ENCODE data around the gene ZNRF1. TPM values are rescaled to one million over a fixed set of nuclear protein-coding genes. Genes with fewer than 3 reads are reported as not detected.

The ZNRF1 gene
- total RNA-seq, 1 donor from 2014 or later = 66.1 TPM

DNA sequence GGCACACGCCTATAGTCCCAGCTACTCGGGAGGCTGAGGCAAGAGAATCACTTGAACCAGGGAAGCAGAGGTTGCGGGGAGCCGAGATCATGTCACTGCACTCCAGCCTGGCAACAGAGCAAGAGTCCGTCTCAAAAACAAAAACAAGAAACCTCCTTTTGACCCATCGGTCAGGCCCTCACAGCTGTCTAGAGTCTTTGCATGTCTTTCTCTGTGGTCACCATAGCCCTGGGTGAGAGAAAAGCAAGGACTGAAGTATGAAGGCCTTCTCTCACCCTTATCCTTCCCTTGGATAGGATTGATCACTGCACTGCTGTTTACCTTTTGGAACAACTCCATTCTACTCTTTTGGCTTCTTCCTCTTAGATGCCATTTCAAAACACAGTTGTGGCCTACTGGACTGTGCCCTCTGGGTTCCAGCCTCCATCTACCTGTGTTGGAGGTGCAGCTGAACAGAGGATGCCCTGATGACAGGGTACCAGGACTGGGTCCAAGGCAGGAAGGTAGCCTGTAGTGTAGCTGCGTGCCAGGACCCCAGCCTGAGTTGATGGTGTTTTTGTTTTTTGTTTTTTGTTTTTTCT, 80.6 kb downstream of the ZNRF1 start:
- Mint-ChIP-seq H3K36me3 (ENCODE audit: insufficient read depth) (peaks cover 4% of the 10 kb centered on the region), H3K27me3 (no peaks in the 10 kb centered on the region), H3K27ac (no peak overlapping the region), H3K4me3 (ENCODE audit: low read depth) (no peak overlapping the region), H3K4me1 (ENCODE audit: low read depth) (peaks cover 21% of the 10 kb centered on the region), H3K9me3 (ENCODE audit: low read depth) (no peaks in the 10 kb centered on the region)
- TF ChIP-seq, protein P1, sequence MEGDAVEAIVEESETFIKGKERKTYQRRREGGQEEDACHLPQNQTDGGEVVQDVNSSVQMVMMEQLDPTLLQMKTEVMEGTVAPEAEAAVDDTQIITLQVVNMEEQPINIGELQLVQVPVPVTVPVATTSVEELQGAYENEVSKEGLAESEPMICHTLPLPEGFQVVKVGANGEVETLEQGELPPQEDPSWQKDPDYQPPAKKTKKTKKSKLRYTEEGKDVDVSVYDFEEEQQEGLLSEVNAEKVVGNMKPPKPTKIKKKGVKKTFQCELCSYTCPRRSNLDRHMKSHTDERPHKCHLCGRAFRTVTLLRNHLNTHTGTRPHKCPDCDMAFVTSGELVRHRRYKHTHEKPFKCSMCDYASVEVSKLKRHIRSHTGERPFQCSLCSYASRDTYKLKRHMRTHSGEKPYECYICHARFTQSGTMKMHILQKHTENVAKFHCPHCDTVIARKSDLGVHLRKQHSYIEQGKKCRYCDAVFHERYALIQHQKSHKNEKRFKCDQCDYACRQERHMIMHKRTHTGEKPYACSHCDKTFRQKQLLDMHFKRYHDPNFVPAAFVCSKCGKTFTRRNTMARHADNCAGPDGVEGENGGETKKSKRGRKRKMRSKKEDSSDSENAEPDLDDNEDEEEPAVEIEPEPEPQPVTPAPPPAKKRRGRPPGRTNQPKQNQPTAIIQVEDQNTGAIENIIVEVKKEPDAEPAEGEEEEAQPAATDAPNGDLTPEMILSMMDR (IDR thresholded peaks at IDR 0.05; ENCODE audit: unreplicated experiment) = no peak
- DNase-seq (ENCODE audit: low spot score, unreplicated experiment) = no peak

DNA sequence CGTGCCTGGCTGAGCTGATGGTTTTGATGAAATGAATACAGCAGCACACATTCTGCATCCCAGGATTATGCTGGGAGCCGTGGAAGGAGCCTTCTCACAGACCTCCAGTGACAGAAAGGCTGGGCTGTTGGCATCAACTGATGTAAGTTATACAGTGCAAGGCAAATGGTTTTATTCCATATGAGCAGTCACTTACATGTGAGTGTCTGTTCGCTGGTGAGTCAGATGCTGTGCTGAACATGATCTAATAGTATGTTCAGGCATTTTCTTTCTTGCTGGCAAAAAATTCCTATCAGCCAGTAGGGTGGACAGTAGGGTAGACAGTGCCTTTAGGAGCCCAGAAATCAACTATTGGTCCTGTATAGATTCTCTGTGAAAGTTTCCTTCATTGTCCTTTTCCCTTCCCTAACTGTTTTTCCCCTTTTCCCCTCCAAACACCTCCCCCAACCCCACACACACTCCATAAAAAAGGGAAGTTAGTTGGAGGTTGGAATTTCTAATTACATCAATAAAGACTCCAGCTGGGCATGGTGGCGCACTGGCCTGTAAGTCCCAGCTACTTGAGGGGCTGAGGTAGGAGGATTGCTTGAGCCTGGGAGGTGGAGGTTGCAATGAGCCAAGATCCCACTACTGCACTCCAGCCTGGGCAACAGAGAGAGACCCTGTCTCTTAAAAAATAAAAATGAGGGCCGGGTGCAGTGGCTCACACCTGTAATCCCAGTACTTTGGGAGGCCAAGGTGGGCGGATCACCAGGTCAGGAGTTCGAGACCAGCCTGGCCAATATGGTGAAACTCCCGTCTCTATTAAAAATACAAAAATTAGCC, 81.6 kb downstream of the ZNRF1 start:
- no peak overlapping the region for H3K4me3 Mint-ChIP-seq (ENCODE audit: low read depth)
- TF ChIP-seq, protein P1 (IDR thresholded peaks at IDR 0.05; ENCODE audit: unreplicated experiment) = no peak
- DNase-seq (ENCODE audit: low spot score, unreplicated experiment) = no peak
- no peak overlapping the region for H3K27ac Mint-ChIP-seq
- peaks cover 29% of the 10 kb centered on the region for H3K4me1 Mint-ChIP-seq (ENCODE audit: low read depth)
- H3K36me3 Mint-ChIP-seq (ENCODE audit: insufficient read depth) = peaks cover 4% of the 10 kb centered on the region
- no peaks in the 10 kb centered on the region for H3K27me3 Mint-ChIP-seq
- H3K9me3 Mint-ChIP-seq (ENCODE audit: low read depth) = no peaks in the 10 kb centered on the region

DNA sequence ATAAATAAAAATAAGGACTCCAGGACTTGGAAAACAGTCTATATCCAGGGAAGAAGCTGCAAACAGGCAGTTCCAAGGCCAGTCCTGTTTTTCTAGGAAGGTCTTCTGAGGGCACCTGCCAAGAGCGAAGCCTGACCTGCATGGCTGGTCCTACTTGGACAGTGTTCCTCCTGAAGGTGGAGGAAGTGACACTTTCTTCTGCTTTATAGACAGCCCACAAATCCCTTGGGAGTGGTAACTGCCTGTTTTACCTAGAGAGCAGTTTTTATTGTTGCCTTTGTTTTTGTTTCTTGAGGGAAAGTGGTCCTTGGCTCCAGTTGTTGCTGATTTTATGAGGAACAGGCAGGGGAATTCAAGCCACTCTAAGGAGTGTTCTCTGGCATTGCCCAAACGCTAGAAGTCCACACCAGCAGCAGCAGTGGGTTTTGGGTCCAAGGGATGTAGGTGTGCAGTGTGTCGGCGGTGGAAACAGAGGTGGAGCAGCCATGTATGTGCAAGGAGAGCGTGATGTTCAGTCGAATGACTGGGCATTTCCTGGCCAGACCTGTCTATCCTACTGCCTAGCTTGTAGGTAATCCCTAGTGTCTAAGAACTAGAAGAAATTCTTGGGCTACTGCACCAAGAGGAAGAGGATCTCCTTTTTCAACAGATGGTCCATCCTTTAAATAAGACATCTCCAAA, 82.5 kb downstream of the ZNRF1 start:
- H3K4me3 Mint-ChIP-seq (ENCODE audit: low read depth) = no peak overlapping the region
- TF ChIP-seq, protein P1 (IDR thresholded peaks at IDR 0.05; ENCODE audit: unreplicated experiment) = no peak
- H3K27ac Mint-ChIP-seq = no peak overlapping the region
- peaks cover 30% of the 10 kb centered on the region for H3K4me1 Mint-ChIP-seq (ENCODE audit: low read depth)
- no peak for DNase-seq (ENCODE audit: low spot score, unreplicated experiment)
- no peaks in the 10 kb centered on the region for H3K27me3 Mint-ChIP-seq
- no peaks in the 10 kb centered on the region for H3K9me3 Mint-ChIP-seq (ENCODE audit: low read depth)
- H3K36me3 Mint-ChIP-seq (ENCODE audit: insufficient read depth) = peaks cover 6% of the 10 kb centered on the region

DNA sequence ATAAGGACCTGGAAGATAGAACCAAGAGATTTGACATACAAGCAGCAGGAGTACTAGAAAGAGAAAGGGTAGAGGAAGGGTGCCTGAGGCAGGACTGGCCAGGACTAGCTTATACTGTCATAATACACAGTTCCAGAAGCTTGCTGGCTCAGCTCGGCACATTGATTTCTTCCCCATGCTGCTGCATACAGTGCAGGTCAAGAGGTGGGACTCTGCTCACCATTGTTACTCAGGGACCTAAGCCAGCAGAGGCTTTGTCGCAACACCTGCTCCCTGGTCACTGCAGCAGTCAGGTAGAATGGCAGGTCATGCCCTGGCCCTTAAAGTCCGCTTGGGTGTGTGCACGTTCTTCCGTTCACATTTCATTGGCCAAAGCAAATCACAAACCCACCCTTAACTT, 85.0 kb downstream of the ZNRF1 start:
- peaks cover 38% of the 10 kb centered on the region for H3K4me1 Mint-ChIP-seq (ENCODE audit: low read depth)

DNA sequence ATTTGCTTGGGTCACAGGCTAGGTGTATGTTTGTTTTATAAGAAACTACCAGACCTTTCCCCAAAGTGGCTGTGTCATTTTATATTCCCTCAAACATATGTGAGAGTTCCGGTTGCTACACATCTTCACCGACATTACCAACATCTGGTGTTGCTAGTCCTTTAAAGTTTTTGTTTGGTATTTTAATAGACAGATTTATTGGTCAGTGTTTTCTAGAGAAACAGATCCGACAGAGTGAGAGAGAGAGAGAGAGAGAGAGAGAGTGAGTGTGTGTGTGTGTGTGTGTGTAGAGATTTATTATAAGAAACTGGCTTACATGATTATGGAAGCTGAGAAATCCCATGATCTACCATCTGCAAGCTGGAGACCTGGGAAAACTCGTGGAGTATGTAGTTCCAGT, 86.7 kb downstream of the ZNRF1 start:
- TF ChIP-seq, protein P1 (IDR thresholded peaks at IDR 0.05; ENCODE audit: unreplicated experiment) = no peak
- H3K27me3 Mint-ChIP-seq = no peaks in the 10 kb centered on the region
- H3K9me3 Mint-ChIP-seq (ENCODE audit: low read depth) = no peaks in the 10 kb centered on the region
- DNase-seq (ENCODE audit: low spot score, unreplicated experiment) = no peak
- H3K27ac Mint-ChIP-seq = peak overlapping the region; percentile 76
- no peak overlapping the region for H3K4me3 Mint-ChIP-seq (ENCODE audit: low read depth)
- H3K4me1 Mint-ChIP-seq (ENCODE audit: low read depth) = peaks cover 38% of the 10 kb centered on the region
- peaks cover 2% of the 10 kb centered on the region for H3K36me3 Mint-ChIP-seq (ENCODE audit: insufficient read depth)

More for the DNA sequence above, 85.0 kb downstream of the ZNRF1 start:
- TF ChIP-seq, protein P1 (IDR thresholded peaks at IDR 0.05; ENCODE audit: unreplicated experiment) = no peak
- Mint-ChIP-seq H3K27ac (peak overlapping the region; percentile 56), H3K36me3 (ENCODE audit: insufficient read depth) (peaks cover 2% of the 10 kb centered on the region), H3K27me3 (no peaks in the 10 kb centered on the region), H3K9me3 (ENCODE audit: low read depth) (no peaks in the 10 kb centered on the region), H3K4me3 (ENCODE audit: low read depth) (no peak overlapping the region)
- DNase-seq (ENCODE audit: low spot score, unreplicated experiment) = no peak
